ENCODE data around the gene KPNA6.

DNA sequence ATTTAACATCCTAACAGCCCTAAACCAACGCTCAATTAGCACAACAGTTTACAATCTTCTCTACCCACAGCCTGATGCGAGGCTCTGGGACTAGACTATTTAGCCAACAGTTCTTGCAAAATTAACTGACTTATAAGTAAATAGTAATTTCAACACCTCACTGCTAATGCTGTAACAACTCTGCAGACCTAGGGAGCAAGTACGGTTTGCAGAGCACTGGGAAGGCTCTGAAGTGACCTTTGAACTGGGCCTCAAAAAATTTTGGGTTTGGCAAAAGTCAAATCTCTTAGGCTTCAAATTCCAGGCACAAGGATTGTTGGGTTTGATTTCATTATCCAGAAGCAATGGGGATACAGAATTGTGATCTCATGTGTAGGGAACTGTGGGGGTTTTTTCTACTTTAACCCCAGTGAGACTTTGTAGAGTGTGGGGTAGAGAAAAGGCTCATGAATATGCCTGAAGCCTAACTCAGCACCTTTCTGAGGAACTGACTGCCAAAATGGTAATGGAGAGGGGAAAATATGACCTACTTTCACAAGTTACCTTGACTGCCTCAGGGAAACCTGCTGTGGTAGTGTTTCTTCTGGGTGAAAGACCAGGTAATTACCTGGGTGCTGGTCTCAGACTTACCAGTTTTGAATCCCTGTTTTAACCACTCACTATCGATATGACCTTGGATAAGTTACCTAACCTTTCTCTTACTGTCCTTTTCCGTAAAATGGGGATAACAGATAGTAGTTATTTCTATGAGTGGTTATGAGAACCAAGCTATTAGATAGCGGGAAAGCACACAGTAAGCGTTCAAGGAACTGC is 70.7 kb downstream of the KPNA6 start:
- TF ChIP-seq, protein P1, sequence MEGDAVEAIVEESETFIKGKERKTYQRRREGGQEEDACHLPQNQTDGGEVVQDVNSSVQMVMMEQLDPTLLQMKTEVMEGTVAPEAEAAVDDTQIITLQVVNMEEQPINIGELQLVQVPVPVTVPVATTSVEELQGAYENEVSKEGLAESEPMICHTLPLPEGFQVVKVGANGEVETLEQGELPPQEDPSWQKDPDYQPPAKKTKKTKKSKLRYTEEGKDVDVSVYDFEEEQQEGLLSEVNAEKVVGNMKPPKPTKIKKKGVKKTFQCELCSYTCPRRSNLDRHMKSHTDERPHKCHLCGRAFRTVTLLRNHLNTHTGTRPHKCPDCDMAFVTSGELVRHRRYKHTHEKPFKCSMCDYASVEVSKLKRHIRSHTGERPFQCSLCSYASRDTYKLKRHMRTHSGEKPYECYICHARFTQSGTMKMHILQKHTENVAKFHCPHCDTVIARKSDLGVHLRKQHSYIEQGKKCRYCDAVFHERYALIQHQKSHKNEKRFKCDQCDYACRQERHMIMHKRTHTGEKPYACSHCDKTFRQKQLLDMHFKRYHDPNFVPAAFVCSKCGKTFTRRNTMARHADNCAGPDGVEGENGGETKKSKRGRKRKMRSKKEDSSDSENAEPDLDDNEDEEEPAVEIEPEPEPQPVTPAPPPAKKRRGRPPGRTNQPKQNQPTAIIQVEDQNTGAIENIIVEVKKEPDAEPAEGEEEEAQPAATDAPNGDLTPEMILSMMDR (IDR thresholded peaks at IDR 0.05; ENCODE audit: insufficient read depth, low read length): no peak
- TF ChIP-seq POLR2AphosphoS5 (IDR thresholded peaks at IDR 0.05; ENCODE audit: low read depth): no peak
